K562 (cell line): Measurements from ENCODE around the gene USP15. TPM values are rescaled to one million over a fixed set of nuclear protein-coding genes. Genes with fewer than 3 reads are reported as not detected.

ENCODE experiments used
- ATAC-seq: fragments of 200-7000 bp; cut with Tn5 transposase; 3 replicates; pipeline ENCODE4 v1.9.1; 2020; ENCODE audit warnings: moderate library complexity
- BruUV-seq: library from RNA; stranded (reverse); fragments of 400-500 nt; replicated peaks from 2 replicates; lab custom pipeline; 2021; lab: Mats Ljungman, UMichigan
- CTCF ChIA-PET: fragments of 300-600 bp; formaldehyde crosslinking; extraction: SDS; loops from one replicate; lab custom pipeline; 2021; ENCODE audit warnings: low intra/inter-chr PET ratio; lab: Yijun Ruan, JAX
- POLR2A ChIA-PET: fragments of 300-600, 350-650 bp; sonication (Branson Sonifier 250); formaldehyde crosslinking; extraction: SDS; loops from one replicate; lab custom pipeline; 2021; ENCODE audit warnings: antibody characterized with exemption, inconsistent platforms; lab: Yijun Ruan, JAX
- DNase-seq, 4 experiments: peaks; one replicate each; pipeline versions ENCODE4 v3.0.0 to v3.0.0-alpha.2; 2011 to 2018; ENCODE audit warnings: low spot score in 3 of 4, mixed read lengths in 3 of 4; ENCODE audit errors: extremely low read depth in 1 of 4
- FAIRE-seq: peaks from 2 replicates; lab custom pipeline; 2011; peaks lifted over from hg19 to GRCh38; lab: Jason Lieb, UNC
- H2AFZ ChIP-seq: 2 replicates; pipeline ENCODE4 v1.6.0; 2011; ENCODE audit warnings: low read depth, low read length, control low read depth, inconsistent platforms
- H3K27ac ChIP-seq: fragments of 200-600 bp; 3 replicates; pipeline ENCODE4 v1.8.0; 2011; ENCODE audit warnings: low read depth, mild to moderate bottlenecking, control low read depth, inconsistent platforms, low read length, moderate library complexity, mixed read lengths; ENCODE audit errors: extremely low read depth
- H3K27me3 ChIP-seq, 2 experiments: fragments of 300-600 bp in 1 of 2; 2 replicates in 1 of 2; 3 replicates in 1 of 2; pipeline versions ENCODE4 v1.6.0 to v1.8.0; 2011; ENCODE audit warnings: inconsistent platforms in 2 of 2, low read length in 2 of 2, mild to moderate bottlenecking in 1 of 2, mixed read lengths in 1 of 2, moderate library complexity in 1 of 2; ENCODE audit not compliant: control insufficient read depth in 2 of 2, insufficient read depth in 2 of 2
- H3K36me3 ChIP-seq: fragments of 300-600 bp; 3 replicates; pipeline ENCODE4 v1.8.0; 2011; ENCODE audit warnings: mild to moderate bottlenecking, low read length, inconsistent platforms; ENCODE audit not compliant: control insufficient read depth, insufficient read depth
- H3K4me1 ChIP-seq, 2 experiments: fragments of 200-600 bp in 1 of 2; replicated peaks in 1 of 2; 2 replicates in 1 of 2; 3 replicates in 1 of 2; pipeline versions ENCODE4 v1.5.1 to v1.8.0; 2011; ENCODE audit warnings: inconsistent platforms in 2 of 2, low read length in 2 of 2, mild to moderate bottlenecking in 1 of 2, mixed read lengths in 1 of 2, moderate library complexity in 1 of 2; ENCODE audit not compliant: control insufficient read depth in 2 of 2, insufficient read depth in 2 of 2
- H3K4me2 ChIP-seq: 2 replicates; pipeline ENCODE4 v1.6.1; 2011; ENCODE audit warnings: low read length, control low read depth, inconsistent platforms, mixed read lengths; ENCODE audit not compliant: insufficient read depth
- H3K4me3 ChIP-seq: fragments of 200-600 bp; sonication (generic), shearing (Covaris generic); 2 replicates; pipeline ENCODE4 v1.5.1; 2016; ENCODE audit warnings: control low read depth, inconsistent platforms
- H3K79me2 ChIP-seq: fragments of 200-600 bp; 3 replicates; pipeline ENCODE4 v1.8.0; 2011; ENCODE audit warnings: low read length, inconsistent platforms; ENCODE audit not compliant: control insufficient read depth, insufficient read depth
- H3K9ac ChIP-seq, 2 experiments: 2 replicates each; pipeline versions ENCODE4 v1.6.0 to v1.6.1; 2011; ENCODE audit warnings: low read depth in 2 of 2, low read length in 2 of 2, control low read depth in 1 of 2, inconsistent platforms in 1 of 2, mild to moderate bottlenecking in 1 of 2, mixed read lengths in 1 of 2; ENCODE audit not compliant: insufficient read depth in 1 of 2
- H3K9me1 ChIP-seq: one replicate; pipeline ENCODE4 v1.6.0; 2011; ENCODE audit warnings: inconsistent platforms, mild to moderate bottlenecking, low read length, moderate library complexity; ENCODE audit not compliant: control insufficient read depth, insufficient read depth
- H3K9me3 ChIP-seq: replicated peaks from 2 replicates; pipeline ENCODE4 v1.5.1; 2011; ENCODE audit warnings: low read depth, low read length, inconsistent platforms; ENCODE audit not compliant: control insufficient read depth, insufficient read depth
- H4K20me1 ChIP-seq: replicated peaks from 2 replicates; pipeline ENCODE4 v1.6.1; 2011; ENCODE audit warnings: low read length, inconsistent platforms, mixed read lengths; ENCODE audit not compliant: control insufficient read depth, insufficient read depth
- RBM15 ChIP-seq: fragments of 200-400 bp; formaldehyde crosslinking; IDR thresholded peaks from 2 replicates; pipeline ENCODE4 v1.6.1; 2018; ENCODE audit warnings: mild to moderate bottlenecking, low read length, moderate library complexity; ENCODE audit not compliant: insufficient read depth
- TRIM24 ChIP-seq, 2 experiments: fragments of 450-650 bp; IDR thresholded peaks; 2 replicates each; pipeline ENCODE4 v1.6.1; 2016
- ZC3H8 ChIP-seq: fragments of 450-650 bp; IDR thresholded peaks from 2 replicates; pipeline ENCODE4 v1.6.1; 2017
- ZFPM2 ChIP-seq: fragments of 250-450 bp; sonication (Bioruptor Pico); IDR thresholded peaks from 2 replicates; pipeline ENCODE4 v1.5.1; 2022; ENCODE audit warnings: mild to moderate bottlenecking
- ZNF133 ChIP-seq: fragments of 250-450 bp; sonication (Bioruptor Pico); IDR thresholded peaks from 2 replicates; pipeline ENCODE4 v1.4.0; 2020; ENCODE audit warnings: mild to moderate bottlenecking
- WGBS: fragments of 100-300 bp; shearing (Covaris generic); methylation state at CpG from one replicate; pipeline ENCODE4 v1.1.6; 2016; ENCODE audit warnings: low coverage, mixed read lengths; ENCODE audit not compliant: insufficient coverage; ENCODE audit errors: missing lambda C conversion rate; 5-methylcytosine and 5-hydroxymethylcytosine counted together
- in situ Hi-C: fragments of 300-500 bp; cut with MboI; formaldehyde crosslinking; loops from 4 replicates; pipeline ENCODE4 v1.15.0; 2018; ENCODE audit warnings: inconsistent platforms, mixed read lengths
- intact Hi-C: fragments of 100-400 bp; cut with micrococcal nuclease; formaldehyde crosslinking; loops from 2 replicates; pipeline ENCODE4 v1.14.2; 2022
- polyA plus RNA-seq, 8 experiments: library from polyadenylated mRNA; depleted of rRNA in 4 of 8; stranded (reverse) in 5 of 8; unstranded in 3 of 8; fragments of >200 nt; fragmentation: Nextera tagmentation in 2 of 8; fragmentation: Illumina TruSeq in 1 of 8; extraction: Ambion mirVana in 2 of 8; extraction: Trizol in 1 of 8; gene quantifications; 2 replicates each; pipeline versions ENCODE4 v1.2.1 to v1.2.3, GENCODE V29; 2011 to 2014; ENCODE audit warnings: inconsistent platforms in 1 of 8, missing spikeins in 1 of 8
- total RNA-seq, 7 experiments: library from RNA; depleted of rRNA in 6 of 7; stranded (reverse); fragments of >200 nt in 6 of 7; fragmentation: Illumina TruSeq in 2 of 7; extraction: Trizol in 2 of 7; gene quantifications; 2 replicates each; pipeline versions ENCODE4 v1.2.1 to v1.2.3, GENCODE V29; 2011 to 2021; ENCODE audit warnings: low replicate concordance in 1 of 7
- TF ChIP-seq, protein P1 (sequence below): fragments of 250-450 bp; sonication (Bioruptor Pico); IDR thresholded peaks from 2 replicates; pipeline ENCODE4 v1.4.0; 2020; ENCODE audit warnings: borderline replicate concordance
- TF ChIP-seq, protein P2 (sequence below): fragments of 450-650 bp; IDR thresholded peaks from 2 replicates; pipeline ENCODE4 v1.6.1; 2017; ENCODE audit warnings: mild to moderate bottlenecking, moderate library complexity

USP15 gene
- total and polyA plus RNA-seq, 9 of the 15 experiments (the other 6 are each of a cell fraction or from before 2014, with no cell fraction given): 140 to 272 (median 182) TPM

DNA sequence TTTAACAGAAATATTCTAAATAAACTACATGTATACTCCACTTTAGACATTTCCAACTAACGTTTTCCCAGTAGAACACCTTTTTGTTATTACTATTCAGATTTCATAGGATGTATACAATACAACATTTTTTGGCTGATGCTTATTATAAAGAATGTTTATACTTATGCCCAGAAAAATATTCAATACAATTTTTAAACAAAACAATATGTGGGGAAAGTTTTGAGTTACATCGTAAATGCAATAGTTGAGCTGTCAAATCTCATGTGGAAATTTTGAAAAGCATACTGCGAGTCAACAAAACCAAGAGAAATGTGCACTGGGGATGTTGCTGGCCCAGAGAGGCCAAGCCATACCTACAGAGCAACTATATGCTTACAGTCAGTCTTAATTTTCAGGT lies 188.2 kb downstream of the USP15 start:
- H3K79me2 ChIP-seq: no peaks in the 10 kb centered on the region
- H3K4me3 ChIP-seq: no peak overlapping the region
- in situ Hi-C loops (loop anchor here (25.0 kb wide), 1 partner anchor 614 kb away; no protein-coding TSS in a partner anchor), intact Hi-C loops (no loop called here)
- no peaks in the 10 kb centered on the region for H3K9me3 ChIP-seq
- ChIA-PET POLR2A (no interaction called here), CTCF (no interaction called here)
- DNase-seq (no peak), FAIRE-seq (no peak), ATAC-seq (no peak)
- BruUV-seq: no TSS peak
- H3K4me1 ChIP-seq: no peaks in the 10 kb centered on the region
- no peak overlapping the region for H3K4me2 ChIP-seq
- no peaks in the 10 kb centered on the region for H4K20me1 ChIP-seq
- TF ChIP-seq ZC3H8 (no peak), RBM15 (no peak), ZFPM2 (CRISPR knock-in tag) (no peak), ZNF133 (no peak), TRIM24 (IDR thresholded peaks at IDR 0.05) (no peak)
- TF ChIP-seq, protein P1, sequence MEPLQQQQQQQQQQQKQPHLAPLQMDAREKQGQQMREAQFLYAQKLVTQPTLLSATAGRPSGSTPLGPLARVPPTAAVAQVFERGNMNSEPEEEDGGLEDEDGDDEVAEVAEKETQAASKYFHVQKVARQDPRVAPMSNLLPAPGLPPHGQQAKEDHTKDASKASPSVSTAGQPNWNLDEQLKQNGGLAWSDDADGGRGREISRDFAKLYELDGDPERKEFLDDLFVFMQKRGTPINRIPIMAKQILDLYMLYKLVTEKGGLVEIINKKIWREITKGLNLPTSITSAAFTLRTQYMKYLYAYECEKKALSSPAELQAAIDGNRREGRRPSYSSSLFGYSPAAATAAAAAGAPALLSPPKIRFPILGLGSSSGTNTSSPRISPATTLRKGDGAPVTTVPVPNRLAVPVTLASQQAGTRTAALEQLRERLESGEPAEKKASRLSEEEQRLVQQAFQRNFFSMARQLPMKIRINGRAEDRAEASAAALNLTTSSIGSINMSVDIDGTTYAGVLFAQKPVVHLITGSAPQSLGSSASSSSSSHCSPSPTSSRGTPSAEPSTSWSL (CRISPR knock-in tag): no peak
- TF ChIP-seq, protein P2, sequence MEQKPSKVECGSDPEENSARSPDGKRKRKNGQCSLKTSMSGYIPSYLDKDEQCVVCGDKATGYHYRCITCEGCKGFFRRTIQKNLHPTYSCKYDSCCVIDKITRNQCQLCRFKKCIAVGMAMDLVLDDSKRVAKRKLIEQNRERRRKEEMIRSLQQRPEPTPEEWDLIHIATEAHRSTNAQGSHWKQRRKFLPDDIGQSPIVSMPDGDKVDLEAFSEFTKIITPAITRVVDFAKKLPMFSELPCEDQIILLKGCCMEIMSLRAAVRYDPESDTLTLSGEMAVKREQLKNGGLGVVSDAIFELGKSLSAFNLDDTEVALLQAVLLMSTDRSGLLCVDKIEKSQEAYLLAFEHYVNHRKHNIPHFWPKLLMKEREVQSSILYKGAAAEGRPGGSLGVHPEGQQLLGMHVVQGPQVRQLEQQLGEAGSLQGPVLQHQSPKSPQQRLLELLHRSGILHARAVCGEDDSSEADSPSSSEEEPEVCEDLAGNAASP: no peak
- no peak overlapping the region for H3K27ac ChIP-seq
- H3K9ac ChIP-seq: no peak overlapping the region
- H2AFZ ChIP-seq: no peak overlapping the region
- no peaks in the 10 kb centered on the region for H3K9me1 ChIP-seq
- WGBS: 29% methylated on average over 3 of the region's 3 CpGs
- no peaks in the 10 kb centered on the region for H3K27me3 ChIP-seq
- H3K36me3 ChIP-seq: no peaks in the 10 kb centered on the region
